Gastroesophageal sphincter (tissue), 4 donors: ENCODE data around the gene SCG2. TPM values are rescaled to one million over a fixed set of nuclear protein-coding genes. Genes with fewer than 3 reads are reported as not detected.

Experiments used
- ATAC-seq: fragments of 150-250 bp; one replicate; pipeline ENCODE4 v1.9.1; 2016; ENCODE audit warnings: mild to moderate bottlenecking, moderate library complexity
- H3K27ac ChIP-seq, 4 donors: fragments of 200-600 bp; sonication (generic) in 3 of 4; 1 replicate in 3 of 4; 2 replicates in 1 of 4; pipeline ENCODE4 v1.5.1; 2016 to 2019
- H3K27me3 ChIP-seq: fragments of 200-600 bp; sonication (generic); one replicate; pipeline ENCODE4 v1.5.1; 2019
- H3K36me3 ChIP-seq, 2 donors: fragments of 200-600 bp; sonication (generic); one replicate each; pipeline ENCODE4 v1.5.1; 2019; ENCODE audit warnings: control low read depth in 1 of 2
- H3K4me1 ChIP-seq, 3 donors: fragments of 200-600 bp; sonication (generic); 1 replicate in 2 of 3; 2 replicates in 1 of 3; pipeline ENCODE4 v1.5.1; 2016 to 2019; ENCODE audit warnings: control low read depth in 2 of 3
- H3K4me3 ChIP-seq, 2 donors: fragments of 200-600 bp; sonication (generic); one replicate each; pipeline ENCODE4 v1.5.1; 2019; ENCODE audit warnings: mild to moderate bottlenecking in 1 of 2, moderate library complexity in 1 of 2
- H3K9me3 ChIP-seq, 3 donors: fragments of 200-600 bp; sonication (generic); one replicate each; pipeline ENCODE4 v1.5.1; 2017 to 2019; ENCODE audit warnings: control low read depth in 2 of 3
- EP300 ChIP-seq: sonication (generic); formaldehyde crosslinking; IDR thresholded peaks from one replicate; pipeline ENCODE4 v1.6.1; 2017; ENCODE audit warnings: antibody characterized with exemption, mild to moderate bottlenecking
- POLR2A ChIP-seq, 2 donors: fragments of 450-650 bp; IDR thresholded peaks; one replicate each; pipeline ENCODE4 v1.6.1; 2017; ENCODE audit warnings: antibody characterized with exemption in 2 of 2, mild to moderate bottlenecking in 2 of 2, moderate library complexity in 1 of 2
- POLR2AphosphoS5 ChIP-seq: sonication (generic); formaldehyde crosslinking; IDR thresholded peaks from one replicate; pipeline ENCODE4 v1.6.1; 2017; ENCODE audit warnings: antibody characterized with exemption
- WGBS, 2 donors: methylation state at CpG; one replicate each; pipeline ENCODE4 v1.1.5; 2018; ENCODE audit warnings: low coverage in 1 of 2; 5-methylcytosine and 5-hydroxymethylcytosine counted together
- total RNA-seq, 4 donors: library from RNA; depleted of rRNA; stranded (reverse); fragments of >200 nt; gene quantifications; one replicate each; pipeline ENCODE4 v1.1.0, GENCODE V29; 2016
- TF ChIP-seq, protein P1 (sequence below), 4 experiments: fragments of 200-600 bp in 2 of 4; fragments of 450-650 bp in 2 of 4; sonication (generic) in 1 of 4; IDR thresholded peaks; one replicate each; pipeline ENCODE4 v1.5.1; 2017 to 2019; ENCODE audit warnings: antibody characterized with exemption in 4 of 4, mild to moderate bottlenecking in 2 of 4, moderate library complexity in 2 of 4

The SCG2 gene
- total RNA-seq, 4 donors from 2014 or later, result 0.78 to 8.4 (median 3.5) TPM

DNA sequence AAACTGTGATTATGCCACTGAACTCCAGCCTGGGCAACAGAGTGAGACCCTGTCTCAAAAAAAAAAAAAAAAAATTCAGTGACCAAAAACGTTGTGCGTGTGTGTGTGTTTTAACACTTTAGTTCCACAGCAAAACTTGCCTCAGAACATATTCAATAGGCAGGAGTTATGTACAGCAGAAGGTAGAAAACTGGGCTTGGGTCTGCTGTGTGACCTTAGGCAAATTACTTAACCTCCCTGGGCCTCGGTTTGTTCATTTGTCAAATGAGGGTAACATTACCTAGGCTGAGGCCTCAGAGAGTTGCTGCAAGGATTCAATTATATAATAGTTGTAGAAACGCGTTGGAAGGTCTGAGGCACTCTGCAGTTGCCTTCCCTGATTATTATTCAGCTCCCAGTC is 10.3 kb upstream of the SCG2 start:
- Histone ChIP-seq H3K4me1 (peaks cover 0 to 15% (median 3%) of the 10 kb centered on the region in 3 donors), H3K4me3 (peak overlapping the region; percentile 19 to 40), H3K36me3 (no peaks in the 10 kb centered on the region), H3K27ac (peak overlapping the region; percentile 71 to 84 (median 81)), H3K27me3 (no peaks in the 10 kb centered on the region), H3K9me3 (no peaks in the 10 kb centered on the region)
- WGBS, 2 donors, result 35 to 36% methylated on average over 5 of the region's 5 CpGs
- TF ChIP-seq EP300, result no peak
- TF ChIP-seq POLR2A (IDR thresholded peaks at IDR 0.05), result no peak
- TF ChIP-seq, protein P1, sequence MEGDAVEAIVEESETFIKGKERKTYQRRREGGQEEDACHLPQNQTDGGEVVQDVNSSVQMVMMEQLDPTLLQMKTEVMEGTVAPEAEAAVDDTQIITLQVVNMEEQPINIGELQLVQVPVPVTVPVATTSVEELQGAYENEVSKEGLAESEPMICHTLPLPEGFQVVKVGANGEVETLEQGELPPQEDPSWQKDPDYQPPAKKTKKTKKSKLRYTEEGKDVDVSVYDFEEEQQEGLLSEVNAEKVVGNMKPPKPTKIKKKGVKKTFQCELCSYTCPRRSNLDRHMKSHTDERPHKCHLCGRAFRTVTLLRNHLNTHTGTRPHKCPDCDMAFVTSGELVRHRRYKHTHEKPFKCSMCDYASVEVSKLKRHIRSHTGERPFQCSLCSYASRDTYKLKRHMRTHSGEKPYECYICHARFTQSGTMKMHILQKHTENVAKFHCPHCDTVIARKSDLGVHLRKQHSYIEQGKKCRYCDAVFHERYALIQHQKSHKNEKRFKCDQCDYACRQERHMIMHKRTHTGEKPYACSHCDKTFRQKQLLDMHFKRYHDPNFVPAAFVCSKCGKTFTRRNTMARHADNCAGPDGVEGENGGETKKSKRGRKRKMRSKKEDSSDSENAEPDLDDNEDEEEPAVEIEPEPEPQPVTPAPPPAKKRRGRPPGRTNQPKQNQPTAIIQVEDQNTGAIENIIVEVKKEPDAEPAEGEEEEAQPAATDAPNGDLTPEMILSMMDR (IDR thresholded peaks at IDR 0.05), result no peak
- TF ChIP-seq POLR2AphosphoS5, result no peak
- ATAC-seq, result peak; percentile 26

DNA sequence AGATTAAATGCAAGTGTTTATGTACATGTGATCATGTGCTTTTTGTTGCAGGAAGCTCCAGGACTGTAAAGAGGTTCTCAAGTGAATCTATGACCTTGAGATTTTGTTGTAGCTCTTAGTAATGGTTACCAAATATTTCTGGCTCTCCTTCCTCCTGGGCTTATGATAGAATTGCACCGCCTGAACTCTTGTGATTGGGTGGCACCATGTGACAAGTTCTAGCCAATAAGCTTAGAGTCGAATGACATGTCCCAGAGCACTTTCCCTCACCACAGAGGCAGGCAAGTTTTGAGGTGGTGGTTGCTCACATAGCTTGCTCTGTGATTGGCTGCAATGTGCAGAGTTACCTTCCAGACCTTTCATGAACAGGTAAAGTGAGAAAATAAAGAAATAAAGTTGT is 8.9 kb upstream of the SCG2 start:
- Histone ChIP-seq H3K36me3 (no peaks in the 10 kb centered on the region), H3K27ac (no peak overlapping the region), H3K4me3 (no peak overlapping the region), H3K4me1 (peaks cover 0 to 15% (median 3%) of the 10 kb centered on the region in 3 donors), H3K9me3 (no peaks in the 10 kb centered on the region), H3K27me3 (no peaks in the 10 kb centered on the region)
- no peak for ATAC-seq
- 100% methylated on average over 1 of the region's 2 CpGs; no CpG with 5 or more reads in 1 of the 2 donors for WGBS, 2 donors
- TF ChIP-seq POLR2AphosphoS5, result no peak

DNA sequence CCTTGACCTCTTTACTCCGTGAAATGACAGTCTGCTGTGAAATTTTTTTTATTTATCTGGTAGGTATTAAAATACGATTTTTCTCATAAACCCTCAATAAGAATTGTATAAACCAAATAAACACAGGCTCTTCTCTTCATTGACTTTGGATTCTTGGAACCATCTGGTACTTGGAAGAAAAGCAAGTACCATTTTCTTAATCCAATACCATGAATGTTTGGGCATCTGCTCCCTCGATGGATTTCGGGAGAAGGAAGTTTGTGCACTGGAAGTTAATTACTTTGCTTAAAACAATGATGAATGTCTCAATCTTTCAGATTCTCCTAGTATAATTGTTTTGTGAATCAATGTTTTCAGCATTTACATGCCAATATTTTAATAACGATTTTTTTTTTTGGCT is 5.3 kb upstream of the SCG2 start:
- no peaks in the 10 kb centered on the region for H3K27me3 ChIP-seq
- peaks cover 0 to 4% (median 0%) of the 10 kb centered on the region in 3 donors for H3K4me1 ChIP-seq
- H3K36me3 ChIP-seq, result no peaks in the 10 kb centered on the region
- WGBS, 2 donors, result 63 to 75% methylated on average over 4 to 5 of the region's 5 CpGs
- no peak for ATAC-seq
- H3K4me3 ChIP-seq, result no peak overlapping the region
- no peak overlapping the region for H3K27ac ChIP-seq
- H3K9me3 ChIP-seq, result no peaks in the 10 kb centered on the region
- TF ChIP-seq EP300, result no peak
- TF ChIP-seq POLR2AphosphoS5, result no peak
- no peak for TF ChIP-seq POLR2A (IDR thresholded peaks at IDR 0.05)
- TF ChIP-seq, protein P1 (IDR thresholded peaks at IDR 0.05), result no peak

DNA sequence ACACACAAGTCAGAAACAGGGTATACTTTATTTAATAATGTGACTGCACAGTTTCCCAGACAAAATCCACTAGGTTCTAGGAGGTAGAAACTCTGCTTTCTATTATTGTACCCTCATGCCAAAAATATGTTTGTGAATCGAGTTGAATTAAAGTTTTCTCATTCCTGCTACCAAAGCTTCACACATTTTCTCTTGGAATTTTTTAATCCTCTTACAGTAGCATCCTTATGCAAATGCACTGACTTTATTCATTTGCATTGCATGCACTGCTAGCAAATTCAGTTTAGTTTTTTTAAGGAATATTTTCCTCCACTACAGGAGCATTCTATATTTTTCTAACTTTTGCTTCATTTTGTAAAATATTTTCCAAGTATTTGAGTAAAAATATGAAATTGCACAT is 4.8 kb upstream of the SCG2 start:
- H3K9me3 ChIP-seq, result no peaks in the 10 kb centered on the region
- H3K36me3 ChIP-seq, result no peaks in the 10 kb centered on the region
- H3K27me3 ChIP-seq, result no peaks in the 10 kb centered on the region
- no peaks in the 10 kb centered on the region for H3K4me1 ChIP-seq
- ATAC-seq, result no peak
- no peak overlapping the region for H3K4me3 ChIP-seq
- 24 to 50% methylated on average over 1 of the region's 1 CpG for WGBS, 2 donors
- no peak for TF ChIP-seq POLR2AphosphoS5
- TF ChIP-seq EP300, result no peak
- TF ChIP-seq POLR2A (IDR thresholded peaks at IDR 0.05), result no peak
- TF ChIP-seq, protein P1 (IDR thresholded peaks at IDR 0.05), result no peak
- H3K27ac ChIP-seq, result no peak overlapping the region

DNA sequence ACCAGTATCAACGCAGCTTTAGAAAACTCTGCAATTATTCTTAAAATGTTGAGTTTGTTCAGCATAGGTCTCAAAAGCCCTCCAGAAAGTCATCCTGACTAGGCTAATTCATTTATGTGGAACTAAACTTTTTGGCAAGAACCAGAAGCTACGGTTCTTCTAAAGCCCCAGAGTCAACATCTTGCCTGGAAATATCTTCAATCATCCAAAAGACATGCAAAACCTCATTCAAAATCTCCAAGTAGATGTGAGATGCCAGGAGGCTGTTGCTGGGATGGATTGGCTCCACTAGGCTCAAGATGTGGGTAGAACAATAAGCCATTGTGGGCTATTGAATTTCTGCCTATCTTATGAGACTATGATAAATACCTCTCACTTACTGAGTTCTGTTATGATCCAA is 2.1 kb upstream of the SCG2 start:
- H3K27me3 ChIP-seq, result no peaks in the 10 kb centered on the region
- no peaks in the 10 kb centered on the region for H3K4me1 ChIP-seq
- no peak overlapping the region for H3K4me3 ChIP-seq
- TF ChIP-seq POLR2A (IDR thresholded peaks at IDR 0.05) (no peak), POLR2AphosphoS5 (no peak), EP300 (no peak)
- TF ChIP-seq, protein P1 (IDR thresholded peaks at IDR 0.05), result no peak
- no peaks in the 10 kb centered on the region for H3K9me3 ChIP-seq
- 60 to 79% methylated on average over 1 to 2 of the region's 2 CpGs for WGBS, 2 donors
- no peaks in the 10 kb centered on the region for H3K36me3 ChIP-seq
- no peak overlapping the region for H3K27ac ChIP-seq
- no peak for ATAC-seq
